ENCODE data around the gene SUMO2.
"Not testable (repeated sequence)": the region's sequence is repeated elsewhere in the genome, so short reads cannot be mapped to it uniquely, and the experiment has no call there.

The SUMO2 gene

DNA sequence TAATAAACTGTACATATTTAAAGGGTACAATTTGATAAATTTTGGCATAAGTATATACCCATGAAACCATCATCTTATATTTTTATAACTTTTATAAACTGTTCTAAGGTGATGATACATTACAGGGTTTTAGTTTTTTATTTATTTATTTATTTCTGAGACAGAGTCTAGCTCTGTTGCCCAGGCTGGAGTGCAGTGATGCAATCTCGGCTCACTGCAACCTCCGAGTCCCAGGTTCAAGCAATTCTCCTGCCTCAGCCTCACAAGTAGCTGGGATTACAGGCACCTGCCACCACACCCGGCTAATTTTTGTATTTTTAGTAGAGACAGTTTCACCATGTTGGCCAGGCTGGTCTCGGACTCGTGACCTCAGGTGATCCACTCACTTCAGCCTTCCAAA lies 54.8 kb downstream of the SUMO2 start:
- not testable (repeated sequence) for H3K4me3 ChIP-seq (ENCODE audit: insufficient read depth, low read depth, low read length, poor library complexity, severe bottlenecking); H3K27me3 ChIP-seq (replicated peaks; ENCODE audit: control insufficient read depth, insufficient read depth, low read length, poor library complexity, severe bottlenecking); H3K36me3 ChIP-seq (ENCODE audit: control insufficient read depth, insufficient read depth, low read length); DNase-seq; H3K9me3 ChIP-seq (ENCODE audit: control insufficient read depth, low read length); H3K27ac ChIP-seq (ENCODE audit: insufficient read depth, low read length, poor library complexity, severe bottlenecking)
- peaks cover 37% of the 10 kb centered on the region for H3K4me1 ChIP-seq (ENCODE audit: control insufficient read depth, insufficient read depth, low read length, poor library complexity, severe bottlenecking)

- Histone ChIP-seq H3K27me3 (replicated peaks; ENCODE audit: control insufficient read depth, insufficient read depth, low read length, poor library complexity, severe bottlenecking) (no peaks in the 10 kb centered on the region), H3K36me3 (ENCODE audit: control insufficient read depth, insufficient read depth, low read length) (peaks cover 8% of the 10 kb centered on the region), H3K4me1 (ENCODE audit: control insufficient read depth, insufficient read depth, low read length, poor library complexity, severe bottlenecking) (peaks cover 37% of the 10 kb centered on the region), H3K4me3 (ENCODE audit: insufficient read depth, low read depth, low read length, poor library complexity, severe bottlenecking) (no peak overlapping the region), H3K9me3 (ENCODE audit: control insufficient read depth, low read length) (no peaks in the 10 kb centered on the region), H3K27ac (ENCODE audit: insufficient read depth, low read length, poor library complexity, severe bottlenecking) (no peak overlapping the region)
- DNase-seq, result no peak
Observed at GRCh38 chr17:75126954-75127353, 55.8 kb downstream of the SUMO2 start.

DNA sequence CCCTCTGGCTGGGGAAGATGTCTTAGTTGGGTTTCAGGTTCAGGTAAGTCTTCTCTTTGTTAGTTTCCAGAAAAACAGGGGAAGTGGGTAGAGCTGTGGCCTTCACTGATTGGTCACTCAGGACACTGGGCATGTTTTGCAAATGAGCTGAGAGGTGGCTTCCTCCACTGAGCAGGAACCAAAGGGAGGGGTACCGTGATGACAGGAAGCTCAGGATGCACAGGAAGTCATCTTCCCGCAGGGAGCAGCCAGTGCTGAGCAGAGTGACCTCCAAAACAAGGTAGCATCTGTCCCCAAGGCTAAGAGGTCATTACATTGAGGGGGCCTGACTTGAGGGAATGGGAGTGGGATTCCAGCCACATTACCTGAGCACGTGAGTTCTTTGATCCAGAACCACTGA lies 56.8 kb downstream of the SUMO2 start:
- H3K27ac ChIP-seq (ENCODE audit: insufficient read depth, low read length, poor library complexity, severe bottlenecking), result no peak overlapping the region
- peaks cover 37% of the 10 kb centered on the region for H3K4me1 ChIP-seq (ENCODE audit: control insufficient read depth, insufficient read depth, low read length, poor library complexity, severe bottlenecking)
- H3K27me3 ChIP-seq (replicated peaks; ENCODE audit: control insufficient read depth, insufficient read depth, low read length, poor library complexity, severe bottlenecking), result no peaks in the 10 kb centered on the region
- H3K36me3 ChIP-seq (ENCODE audit: control insufficient read depth, insufficient read depth, low read length), result peaks cover 11% of the 10 kb centered on the region
- H3K4me3 ChIP-seq (ENCODE audit: insufficient read depth, low read depth, low read length, poor library complexity, severe bottlenecking), result no peak overlapping the region
- DNase-seq, result no peak
- H3K9me3 ChIP-seq (ENCODE audit: control insufficient read depth, low read length), result no peaks in the 10 kb centered on the region

GRCh38 chr17:75124819-75125162 lies 58.0 kb downstream of the SUMO2 start:
- peaks cover 12% of the 10 kb centered on the region for H3K36me3 ChIP-seq (ENCODE audit: control insufficient read depth, insufficient read depth, low read length)
- H3K4me3 ChIP-seq (ENCODE audit: insufficient read depth, low read depth, low read length, poor library complexity, severe bottlenecking), result no peak overlapping the region
- H3K4me1 ChIP-seq (ENCODE audit: control insufficient read depth, insufficient read depth, low read length, poor library complexity, severe bottlenecking), result peaks cover 26% of the 10 kb centered on the region
- peak overlapping the region; percentile 37 for H3K27ac ChIP-seq (ENCODE audit: insufficient read depth, low read length, poor library complexity, severe bottlenecking)
- no peaks in the 10 kb centered on the region for H3K27me3 ChIP-seq (replicated peaks; ENCODE audit: control insufficient read depth, insufficient read depth, low read length, poor library complexity, severe bottlenecking)
- no peak for DNase-seq
- no peaks in the 10 kb centered on the region for H3K9me3 ChIP-seq (ENCODE audit: control insufficient read depth, low read length)

DNA sequence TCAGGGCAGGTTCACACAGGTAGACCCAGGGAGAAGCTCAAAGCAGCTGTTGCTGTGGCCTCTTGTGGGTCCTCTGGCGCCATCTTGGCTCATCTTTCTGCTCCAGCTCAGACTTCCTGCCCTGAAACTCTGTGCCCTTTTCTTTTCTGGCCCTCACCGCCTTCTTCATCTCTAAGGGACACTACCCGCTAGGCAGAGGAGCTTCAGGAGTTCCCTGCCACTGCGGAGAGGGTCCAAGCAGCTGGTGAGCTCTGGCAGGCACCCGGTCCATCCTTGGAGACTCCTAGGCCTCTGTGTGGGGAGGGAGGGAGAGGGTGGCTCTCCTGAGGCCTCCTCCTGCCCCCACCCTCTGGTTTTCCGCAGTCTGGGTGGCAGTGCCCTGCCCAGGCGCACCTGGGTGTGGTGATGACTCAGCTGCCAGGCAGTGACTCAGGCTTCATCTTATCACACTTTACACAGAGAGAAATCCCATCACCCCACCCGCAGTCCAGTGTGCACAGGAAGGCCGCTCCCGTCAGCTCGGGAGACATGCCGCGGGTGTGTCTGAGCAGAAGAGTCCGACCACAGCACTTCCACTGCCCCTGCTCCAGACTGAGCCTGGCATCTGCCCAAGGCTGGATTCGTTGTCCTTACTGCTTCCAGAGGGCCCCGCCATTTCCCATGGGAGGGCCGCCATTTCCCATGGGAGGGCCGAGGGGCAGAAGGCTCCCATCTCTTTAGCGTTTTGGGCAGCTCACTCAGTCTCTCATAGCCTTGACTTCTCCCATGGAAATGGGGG lies 58.5 kb downstream of the SUMO2 start:
- peak overlapping the region; percentile 37 for H3K27ac ChIP-seq (ENCODE audit: insufficient read depth, low read length, poor library complexity, severe bottlenecking)
- peak; percentile 30 to 52 (median 48) for DNase-seq
- peaks cover 26% of the 10 kb centered on the region for H3K4me1 ChIP-seq (ENCODE audit: control insufficient read depth, insufficient read depth, low read length, poor library complexity, severe bottlenecking)
- peaks cover 6% of the 10 kb centered on the region for H3K36me3 ChIP-seq (ENCODE audit: control insufficient read depth, insufficient read depth, low read length)
- H3K9me3 ChIP-seq (ENCODE audit: control insufficient read depth, low read length), result no peaks in the 10 kb centered on the region
- no peak overlapping the region for H3K4me3 ChIP-seq (ENCODE audit: insufficient read depth, low read depth, low read length, poor library complexity, severe bottlenecking)
- no peaks in the 10 kb centered on the region for H3K27me3 ChIP-seq (replicated peaks; ENCODE audit: control insufficient read depth, insufficient read depth, low read length, poor library complexity, severe bottlenecking)

DNA sequence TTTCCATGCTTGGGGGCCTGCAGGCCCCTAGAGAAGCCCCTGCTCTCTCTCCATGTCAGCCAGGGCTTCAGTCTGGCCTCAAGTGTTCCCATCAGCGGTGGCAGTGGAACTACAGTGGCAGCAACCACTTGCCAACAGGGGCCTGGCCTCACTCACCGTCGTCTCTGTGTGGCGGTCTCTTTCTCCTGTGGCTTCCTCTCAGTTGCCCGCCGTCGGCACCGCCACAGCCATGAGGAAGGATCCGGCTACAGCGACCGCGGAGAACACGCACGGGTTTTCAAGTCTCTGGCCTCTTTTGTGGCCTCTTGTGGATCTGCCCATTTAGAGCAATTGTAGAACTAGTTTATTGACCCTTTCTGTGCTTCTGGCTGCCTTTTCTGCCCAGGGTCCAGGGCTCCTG lies 64.5 kb downstream of the SUMO2 start:
- no peak overlapping the region for H3K4me3 ChIP-seq (ENCODE audit: insufficient read depth, low read depth, low read length, poor library complexity, severe bottlenecking)
- no peak for DNase-seq
- H3K36me3 ChIP-seq (ENCODE audit: control insufficient read depth, insufficient read depth, low read length), result peaks cover 6% of the 10 kb centered on the region
- peaks cover 5% of the 10 kb centered on the region for H3K4me1 ChIP-seq (ENCODE audit: control insufficient read depth, insufficient read depth, low read length, poor library complexity, severe bottlenecking)
- no peaks in the 10 kb centered on the region for H3K27me3 ChIP-seq (replicated peaks; ENCODE audit: control insufficient read depth, insufficient read depth, low read length, poor library complexity, severe bottlenecking)
- no peaks in the 10 kb centered on the region for H3K9me3 ChIP-seq (ENCODE audit: control insufficient read depth, low read length)
- no peak overlapping the region for H3K27ac ChIP-seq (ENCODE audit: insufficient read depth, low read length, poor library complexity, severe bottlenecking)

- DNase-seq, result no peak
Observed at GRCh38 chr17:75116737-75117136, 66.0 kb downstream of the SUMO2 start.

More at GRCh38 chr17:75116737-75117136, 66.0 kb downstream of the SUMO2 start:
- no peak overlapping the region for H3K27ac ChIP-seq (ENCODE audit: insufficient read depth, low read length, poor library complexity, severe bottlenecking)
- no peaks in the 10 kb centered on the region for H3K27me3 ChIP-seq (replicated peaks; ENCODE audit: control insufficient read depth, insufficient read depth, low read length, poor library complexity, severe bottlenecking)
- no peaks in the 10 kb centered on the region for H3K9me3 ChIP-seq (ENCODE audit: control insufficient read depth, low read length)
- peaks cover 5% of the 10 kb centered on the region for H3K4me1 ChIP-seq (ENCODE audit: control insufficient read depth, insufficient read depth, low read length, poor library complexity, severe bottlenecking)
- H3K36me3 ChIP-seq (ENCODE audit: control insufficient read depth, insufficient read depth, low read length), result peaks cover 6% of the 10 kb centered on the region
- no peak overlapping the region for H3K4me3 ChIP-seq (ENCODE audit: insufficient read depth, low read depth, low read length, poor library complexity, severe bottlenecking)
